Liver (tissue), 9 donors: ENCODE results near the gene NOS3. TPM values are rescaled to one million over a fixed set of nuclear protein-coding genes. Genes with fewer than 3 reads are reported as not detected.
A peak's percentile ranks its signal among the peaks of the same experiment; 100 is the strongest.

Experiments
- DNase-seq: peaks from one replicate; pipeline ENCODE4 v3.0.0-alpha.2; 2017; ENCODE audit warnings: low spot score
- H3K27ac ChIP-seq, 2 donors: one replicate each; pipeline ENCODE4 v1.7.0; 2013; ENCODE audit warnings: inconsistent platforms in 2 of 2, low read length in 2 of 2, control low read depth in 1 of 2, low read depth in 1 of 2, mild to moderate bottlenecking in 1 of 2
- H3K27me3 ChIP-seq, 4 donors: one replicate each; pipeline versions ENCODE4 v1.6.1 to v1.7.0; 2013; ENCODE audit warnings: low read length in 3 of 4, inconsistent platforms in 1 of 4, mild to moderate bottlenecking in 1 of 4, moderate library complexity in 1 of 4; ENCODE audit not compliant: control insufficient read depth in 4 of 4, insufficient read depth in 4 of 4
- H3K36me3 ChIP-seq, 4 donors: one replicate each; pipeline versions ENCODE4 v1.6.1 to v1.7.0; 2013; ENCODE audit warnings: low read length in 3 of 4, mild to moderate bottlenecking in 3 of 4, low read depth in 1 of 4, moderate library complexity in 1 of 4; ENCODE audit not compliant: control insufficient read depth in 4 of 4, insufficient read depth in 3 of 4
- H3K4me1 ChIP-seq, 4 donors: one replicate each; pipeline versions ENCODE4 v1.6.1 to v1.7.0; 2013; ENCODE audit warnings: low read length in 3 of 4, mild to moderate bottlenecking in 3 of 4, moderate library complexity in 1 of 4; ENCODE audit not compliant: control insufficient read depth in 4 of 4, insufficient read depth in 4 of 4
- H3K4me3 ChIP-seq, 3 donors: one replicate each; pipeline versions ENCODE4 v1.6.1 to v1.7.0; 2013; ENCODE audit warnings: low read length in 3 of 3, control low read depth in 1 of 3, low read depth in 1 of 3, mild to moderate bottlenecking in 1 of 3
- H3K9ac ChIP-seq, 2 donors: one replicate each; pipeline ENCODE4 v1.7.0; 2013; ENCODE audit warnings: low read length in 2 of 2, mild to moderate bottlenecking in 2 of 2, moderate library complexity in 2 of 2, control low read depth in 1 of 2, low read depth in 1 of 2
- H3K9me3 ChIP-seq, 4 donors: one replicate each; pipeline versions ENCODE4 v1.6.1 to v1.7.0; 2013; ENCODE audit warnings: low read length in 3 of 4; ENCODE audit not compliant: control insufficient read depth in 4 of 4
- CTCF ChIP-seq: fragments of 150-350 bp; IDR thresholded peaks from 2 replicates; pipeline ENCODE4 v1.5.1; 2017; ENCODE audit warnings: improper control_type of control experiment, low read depth, low read length; ENCODE audit not compliant: missing input control
- EGR1 ChIP-seq, 2 donors: IDR thresholded peaks; 2 replicates each; pipeline ENCODE4 v1.6.1; 2016 to 2018; ENCODE audit warnings: antibody characterized with exemption in 2 of 2, low read depth in 2 of 2
- FOXA1 ChIP-seq: IDR thresholded peaks from 2 replicates; pipeline ENCODE4 v1.6.1; 2016; ENCODE audit warnings: antibody characterized with exemption
- FOXA2 ChIP-seq: IDR thresholded peaks from 2 replicates; pipeline ENCODE4 v1.6.1; 2016; ENCODE audit warnings: antibody characterized with exemption
- GABPA ChIP-seq, 2 donors: IDR thresholded peaks in 1 of 2; conservative IDR thresholded peaks in 1 of 2; 2 replicates each; pipeline ENCODE4 v1.6.1; 2016; ENCODE audit warnings: antibody characterized with exemption in 2 of 2, mild to moderate bottlenecking in 1 of 2, moderate library complexity in 1 of 2
- HNF4A ChIP-seq, 2 donors: conservative IDR thresholded peaks; 2 replicates each; pipeline ENCODE4 v1.6.1; 2016; ENCODE audit warnings: antibody characterized with exemption in 2 of 2, mild to moderate bottlenecking in 2 of 2
- HNF4G ChIP-seq: IDR thresholded peaks from 2 replicates; pipeline ENCODE4 v1.6.1; 2016; ENCODE audit warnings: antibody characterized with exemption
- JUND ChIP-seq, 2 donors: IDR thresholded peaks; 2 replicates each; pipeline ENCODE4 v1.6.1; 2016; ENCODE audit warnings: antibody characterized with exemption in 2 of 2
- MAX ChIP-seq: IDR thresholded peaks from 2 replicates; pipeline ENCODE4 v1.6.1; 2016; ENCODE audit warnings: antibody characterized with exemption
- NR2F2 ChIP-seq: IDR thresholded peaks from 2 replicates; pipeline ENCODE4 v1.6.1; 2016; ENCODE audit warnings: antibody characterized with exemption
- RAD21 ChIP-seq, 2 donors: IDR thresholded peaks; 2 replicates each; pipeline ENCODE4 v1.6.1; 2016; ENCODE audit warnings: antibody characterized with exemption in 2 of 2, mild to moderate bottlenecking in 2 of 2
- RXRA ChIP-seq, 2 donors: IDR thresholded peaks; 2 replicates each; pipeline ENCODE4 v1.6.1; 2017 to 2018; ENCODE audit warnings: antibody characterized with exemption in 2 of 2, mild to moderate bottlenecking in 1 of 2
- SP1 ChIP-seq: IDR thresholded peaks from 2 replicates; pipeline ENCODE4 v1.6.1; 2018; ENCODE audit warnings: antibody characterized with exemption, mild to moderate bottlenecking
- TAF1 ChIP-seq: conservative IDR thresholded peaks from 2 replicates; pipeline ENCODE4 v1.6.1; 2016; ENCODE audit warnings: antibody characterized with exemption, mild to moderate bottlenecking
- YY1 ChIP-seq: IDR thresholded peaks from 2 replicates; pipeline ENCODE4 v1.6.1; 2016; ENCODE audit warnings: antibody characterized with exemption, mild to moderate bottlenecking
- whole genome bisulfite sequencing: extraction: QIAGEN DNeasy Blood & Tissue Kit; methylation state at CpG from one replicate; pipeline ENCODE4 v1.1.7; 2013; 5-methylcytosine and 5-hydroxymethylcytosine counted together
- polyA plus RNA-seq, 2 donors: library from polyadenylated mRNA; stranded (reverse) in 1 of 2; unstranded in 1 of 2; fragments of 200-250 nt in 1 of 2; fragments of >200 nt in 1 of 2; fragmentation: Nextera tagmentation in 1 of 2; extraction: Ambion mirVana in 1 of 2; gene quantifications; one replicate each; pipeline versions ENCODE4 v1.2.1 to v1.2.3, GENCODE V29; 2013 to 2015
- total RNA-seq, 2 donors: library from RNA; depleted of rRNA; stranded (reverse); fragments of >200 nt; gene quantifications; one replicate each; pipeline ENCODE4 v1.2.3, GENCODE V29; 2014
- TF ChIP-seq, protein P1 (sequence below): IDR thresholded peaks from 2 replicates; pipeline ENCODE4 v1.6.1; 2016; ENCODE audit warnings: antibody characterized with exemption, mild to moderate bottlenecking
- TF ChIP-seq, protein P2 (sequence below): IDR thresholded peaks from 2 replicates; pipeline ENCODE4 v1.6.1; 2016; ENCODE audit warnings: antibody characterized with exemption
- TF ChIP-seq, protein P3 (sequence below): IDR thresholded peaks from 2 replicates; pipeline ENCODE4 v1.6.1; 2016; ENCODE audit warnings: antibody characterized with exemption
- donor health status: healthy.
- donor health status: healthy.
- donor health status: healthy.
- donor health status: healthy.
- donor health status: healthy.

The NOS3 gene
- total and polyA plus RNA-seq, 4 donors, result 1.6 to 6.1 (median 5.1) TPM

DNA sequence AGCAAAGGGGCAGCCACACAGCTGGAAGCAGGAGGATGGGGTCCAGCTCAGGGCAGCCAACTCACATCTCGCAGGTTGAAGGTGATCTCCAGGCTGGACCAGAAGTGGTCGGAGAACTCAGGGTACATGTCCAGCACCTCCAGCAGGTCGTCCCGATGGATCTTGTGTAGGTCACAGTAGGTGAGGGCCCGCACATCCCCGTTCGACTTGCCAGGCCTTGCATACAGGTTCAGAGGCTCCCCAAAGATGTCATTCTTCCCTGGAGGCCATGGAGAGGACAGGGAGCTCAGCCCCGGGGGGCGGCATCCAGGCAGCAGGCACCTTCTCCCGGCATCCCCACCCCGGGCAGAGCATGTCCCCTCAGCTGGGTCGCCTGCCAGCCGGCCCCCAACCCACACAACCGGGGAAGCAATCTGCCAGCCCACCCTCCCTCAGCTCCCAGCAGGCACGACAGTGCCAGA lies 42.0 kb upstream of the NOS3 start:
- Histone ChIP-seq H3K4me3 (no peak overlapping the region), H3K9ac (no peak overlapping the region), H3K36me3 (no peaks in the 10 kb centered on the region), H3K4me1 (no peaks in the 10 kb centered on the region), H3K27me3 (peaks cover 0 to 2% (median 0%) of the 10 kb centered on the region in 4 donors), H3K27ac (no peak overlapping the region), H3K9me3 (no peaks in the 10 kb centered on the region)
- 80% methylated on average over 15 of the region's 15 CpGs for WGBS
- DNase-seq, result no peak
- TF ChIP-seq SP1 (no peak), NR2F2 (no peak), YY1 (no peak), HNF4G (no peak), FOXA2 (no peak)

DNA sequence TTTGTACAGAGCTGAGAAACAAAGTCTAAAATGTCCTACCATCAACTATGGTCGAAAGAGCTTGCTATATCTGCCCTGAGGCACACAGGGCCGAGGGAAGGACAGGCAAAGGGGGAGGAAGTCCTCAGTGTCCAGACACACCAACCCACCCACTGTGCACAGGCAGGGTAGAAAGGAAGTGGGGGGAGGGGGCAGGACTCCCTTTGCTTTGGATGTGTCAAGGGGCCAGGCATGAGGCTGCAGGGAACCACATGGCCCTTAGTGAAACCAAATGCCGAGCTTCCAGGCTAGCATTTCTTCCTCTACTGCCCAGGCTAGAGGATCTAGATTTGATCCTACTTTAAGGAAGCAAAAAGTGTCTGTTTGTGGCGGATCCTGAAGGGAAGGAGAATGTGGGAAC lies 41.3 kb upstream of the NOS3 start:
- Histone ChIP-seq H3K4me3 (no peak overlapping the region), H3K27ac (no peak overlapping the region), H3K27me3 (peaks cover 0 to 2% (median 0%) of the 10 kb centered on the region in 4 donors), H3K9me3 (no peaks in the 10 kb centered on the region), H3K4me1 (no peaks in the 10 kb centered on the region), H3K9ac (no peak overlapping the region), H3K36me3 (no peaks in the 10 kb centered on the region)
- peak; percentile 35 for DNase-seq
- WGBS, result 66% methylated on average over 4 of the region's 4 CpGs
- TF ChIP-seq JUND (IDR thresholded peaks at IDR 0.05) (no peak), MAX (no peak), SP1 (no peak), HNF4A (conservative IDR thresholded peaks at IDR 0.05) (no peak), YY1 (no peak), RAD21 (IDR thresholded peaks at IDR 0.05) (no peak), GABPA (IDR thresholded peaks at IDR 0.05 in 1 of 2, conservative IDR thresholded peaks at IDR 0.05 in 1 of 2) (no peak), NR2F2 (no peak), FOXA2 (no peak), CTCF (no peak), FOXA1 (no peak), TAF1 (no peak), EGR1 (IDR thresholded peaks at IDR 0.05; ENCODE audit: low read depth in 2 of 2) (no peak), RXRA (IDR thresholded peaks at IDR 0.05) (no peak), HNF4G (no peak)
- TF ChIP-seq, protein P1, sequence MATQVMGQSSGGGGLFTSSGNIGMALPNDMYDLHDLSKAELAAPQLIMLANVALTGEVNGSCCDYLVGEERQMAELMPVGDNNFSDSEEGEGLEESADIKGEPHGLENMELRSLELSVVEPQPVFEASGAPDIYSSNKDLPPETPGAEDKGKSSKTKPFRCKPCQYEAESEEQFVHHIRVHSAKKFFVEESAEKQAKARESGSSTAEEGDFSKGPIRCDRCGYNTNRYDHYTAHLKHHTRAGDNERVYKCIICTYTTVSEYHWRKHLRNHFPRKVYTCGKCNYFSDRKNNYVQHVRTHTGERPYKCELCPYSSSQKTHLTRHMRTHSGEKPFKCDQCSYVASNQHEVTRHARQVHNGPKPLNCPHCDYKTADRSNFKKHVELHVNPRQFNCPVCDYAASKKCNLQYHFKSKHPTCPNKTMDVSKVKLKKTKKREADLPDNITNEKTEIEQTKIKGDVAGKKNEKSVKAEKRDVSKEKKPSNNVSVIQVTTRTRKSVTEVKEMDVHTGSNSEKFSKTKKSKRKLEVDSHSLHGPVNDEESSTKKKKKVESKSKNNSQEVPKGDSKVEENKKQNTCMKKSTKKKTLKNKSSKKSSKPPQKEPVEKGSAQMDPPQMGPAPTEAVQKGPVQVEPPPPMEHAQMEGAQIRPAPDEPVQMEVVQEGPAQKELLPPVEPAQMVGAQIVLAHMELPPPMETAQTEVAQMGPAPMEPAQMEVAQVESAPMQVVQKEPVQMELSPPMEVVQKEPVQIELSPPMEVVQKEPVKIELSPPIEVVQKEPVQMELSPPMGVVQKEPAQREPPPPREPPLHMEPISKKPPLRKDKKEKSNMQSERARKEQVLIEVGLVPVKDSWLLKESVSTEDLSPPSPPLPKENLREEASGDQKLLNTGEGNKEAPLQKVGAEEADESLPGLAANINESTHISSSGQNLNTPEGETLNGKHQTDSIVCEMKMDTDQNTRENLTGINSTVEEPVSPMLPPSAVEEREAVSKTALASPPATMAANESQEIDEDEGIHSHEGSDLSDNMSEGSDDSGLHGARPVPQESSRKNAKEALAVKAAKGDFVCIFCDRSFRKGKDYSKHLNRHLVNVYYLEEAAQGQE, result no peak
- TF ChIP-seq, protein P2, sequence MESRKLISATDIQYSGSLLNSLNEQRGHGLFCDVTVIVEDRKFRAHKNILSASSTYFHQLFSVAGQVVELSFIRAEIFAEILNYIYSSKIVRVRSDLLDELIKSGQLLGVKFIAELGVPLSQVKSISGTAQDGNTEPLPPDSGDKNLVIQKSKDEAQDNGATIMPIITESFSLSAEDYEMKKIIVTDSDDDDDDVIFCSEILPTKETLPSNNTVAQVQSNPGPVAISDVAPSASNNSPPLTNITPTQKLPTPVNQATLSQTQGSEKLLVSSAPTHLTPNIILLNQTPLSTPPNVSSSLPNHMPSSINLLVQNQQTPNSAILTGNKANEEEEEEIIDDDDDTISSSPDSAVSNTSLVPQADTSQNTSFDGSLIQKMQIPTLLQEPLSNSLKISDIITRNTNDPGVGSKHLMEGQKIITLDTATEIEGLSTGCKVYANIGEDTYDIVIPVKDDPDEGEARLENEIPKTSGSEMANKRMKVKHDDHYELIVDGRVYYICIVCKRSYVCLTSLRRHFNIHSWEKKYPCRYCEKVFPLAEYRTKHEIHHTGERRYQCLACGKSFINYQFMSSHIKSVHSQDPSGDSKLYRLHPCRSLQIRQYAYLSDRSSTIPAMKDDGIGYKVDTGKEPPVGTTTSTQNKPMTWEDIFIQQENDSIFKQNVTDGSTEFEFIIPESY, result no peak
- TF ChIP-seq, protein P3, sequence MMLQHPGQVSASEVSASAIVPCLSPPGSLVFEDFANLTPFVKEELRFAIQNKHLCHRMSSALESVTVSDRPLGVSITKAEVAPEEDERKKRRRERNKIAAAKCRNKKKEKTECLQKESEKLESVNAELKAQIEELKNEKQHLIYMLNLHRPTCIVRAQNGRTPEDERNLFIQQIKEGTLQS, result no peak
